Esophagus muscularis mucosa (tissue), 4 donors: ENCODE measurements around the gene MED26. TPM values are rescaled to one million over a fixed set of nuclear protein-coding genes. Genes with fewer than 3 reads are reported as not detected.

Experiments used
- DNase-seq: peaks from one replicate; pipeline ENCODE4 v3.0.0-alpha.2; 2017; ENCODE audit errors: extremely low spot score
- H3K27ac ChIP-seq, 4 donors: fragments of 200-600 bp; sonication (generic); replicated peaks in 1 of 4; 1 replicate in 3 of 4; 2 replicates in 1 of 4; pipeline ENCODE4 v1.5.1; 2016 to 2019; ENCODE audit warnings: mild to moderate bottlenecking in 1 of 4
- H3K27me3 ChIP-seq, 4 donors: fragments of 200-600 bp; sonication (generic); one replicate each; pipeline versions ENCODE4 v1.5.1 to v1.6.0; 2016 to 2019
- H3K36me3 ChIP-seq, 4 donors: fragments of 200-600 bp; sonication (generic); one replicate each; pipeline ENCODE4 v1.5.1; 2016 to 2019
- H3K4me1 ChIP-seq, 4 donors: fragments of 200-600 bp; sonication (generic); one replicate each; pipeline ENCODE4 v1.5.1; 2016 to 2019
- H3K4me3 ChIP-seq, 4 donors: fragments of 200-600 bp; sonication (generic); 1 replicate in 2 of 4; 2 replicates in 2 of 4; pipeline ENCODE4 v1.5.1; 2016 to 2019; ENCODE audit warnings: mild to moderate bottlenecking in 4 of 4, moderate library complexity in 1 of 4
- H3K9me3 ChIP-seq, 4 donors: fragments of 200-600 bp; sonication (generic); 1 replicate in 3 of 4; 2 replicates in 1 of 4; pipeline ENCODE4 v1.5.1; 2016 to 2019
- CTCF ChIP-seq, 3 experiments: fragments of 200-600 bp in 2 of 3; fragments of 450-650 bp in 1 of 3; sonication (generic) in 2 of 3; IDR thresholded peaks; one replicate each; pipeline ENCODE4 v1.5.1; 2017 to 2019; ENCODE audit warnings: antibody characterized with exemption in 3 of 3, mild to moderate bottlenecking in 2 of 3, moderate library complexity in 1 of 3
- EP300 ChIP-seq: sonication (generic); formaldehyde crosslinking; IDR thresholded peaks from one replicate; pipeline ENCODE4 v1.6.1; 2017; ENCODE audit warnings: antibody characterized with exemption
- POLR2A ChIP-seq: fragments of 450-650 bp; IDR thresholded peaks from one replicate; pipeline ENCODE4 v1.6.1; 2017; ENCODE audit warnings: antibody characterized with exemption, moderate library complexity, mild to moderate bottlenecking, low read depth
- POLR2AphosphoS5 ChIP-seq, 2 donors: sonication (generic); formaldehyde crosslinking; IDR thresholded peaks; one replicate each; pipeline ENCODE4 v1.6.1; 2017; ENCODE audit warnings: antibody characterized with exemption in 2 of 2
- WGBS: methylation state at CpG from one replicate; pipeline ENCODE4 v1.1.5; 2018; 5-methylcytosine and 5-hydroxymethylcytosine counted together
- intact Hi-C: fragments of 100-400 bp; cut with DNase I; formaldehyde crosslinking; loops from one replicate; pipeline ENCODE4 v1.15.1; 2023
- total RNA-seq, 4 donors: library from RNA; depleted of rRNA; stranded (reverse); fragments of >200 nt; gene quantifications; one replicate each; pipeline versions ENCODE4 v1.1.0 to v1.2.1, GENCODE V29; 2016

MED26 gene
- total RNA-seq, 4 donors from 2014 or later: 4.2 to 11.7 (median 8.8) TPM

DNA sequence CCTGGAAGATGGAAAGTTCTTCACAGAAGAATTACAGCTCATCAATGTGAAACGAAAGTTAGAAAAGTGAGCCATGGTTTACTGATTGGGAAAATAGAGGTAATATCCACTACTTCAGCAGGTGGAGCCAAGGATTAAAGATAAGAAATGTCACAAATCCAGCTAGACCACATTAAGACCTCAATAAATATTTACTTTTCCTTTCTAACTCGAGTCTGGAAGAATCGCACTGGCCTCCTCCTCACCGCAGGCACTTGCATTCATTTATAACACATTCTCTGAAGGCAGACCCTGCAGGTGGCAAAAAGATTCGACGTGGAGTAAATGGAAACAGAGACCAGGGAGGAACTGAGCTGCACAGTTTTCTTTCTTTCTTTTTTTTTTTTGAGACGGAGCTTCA is 63.2 kb downstream of the MED26 start:
- 86% methylated on average over 7 of the region's 7 CpGs for WGBS
- Histone ChIP-seq H3K9me3 (no peaks in the 10 kb centered on the region), H3K27ac (no peak overlapping the region), H3K4me1 (peaks cover 0 to 11% (median 2%) of the 10 kb centered on the region in 4 donors), H3K27me3 (no peaks in the 10 kb centered on the region), H3K4me3 (no peak overlapping the region), H3K36me3 (peaks cover 54 to 99% (median 82%) of the 10 kb centered on the region in 4 donors)
- TF ChIP-seq EP300 (no peak), POLR2A (no peak), CTCF (IDR thresholded peaks at IDR 0.05) (no peak), POLR2AphosphoS5 (IDR thresholded peaks at IDR 0.05) (no peak)
- intact Hi-C loops: no loop called here
- DNase-seq: no peak

- intact Hi-C loops: no loop called here
- no peak overlapping the region for H3K27ac ChIP-seq
- no peak overlapping the region for H3K4me3 ChIP-seq
- TF ChIP-seq EP300: no peak
- no peak for TF ChIP-seq CTCF (IDR thresholded peaks at IDR 0.05)
- TF ChIP-seq POLR2A: no peak
- TF ChIP-seq POLR2AphosphoS5 (IDR thresholded peaks at IDR 0.05): no peak
- H3K9me3 ChIP-seq: no peaks in the 10 kb centered on the region
- H3K36me3 ChIP-seq: peaks cover 52 to 97% (median 81%) of the 10 kb centered on the region in 4 donors
- H3K4me1 ChIP-seq: no peaks in the 10 kb centered on the region
- DNase-seq: no peak
- WGBS: 90% methylated on average over 6 of the region's 6 CpGs
- H3K27me3 ChIP-seq: no peaks in the 10 kb centered on the region
These were observed 65.4 kb downstream of the MED26 start for GRCh38 chr19:16562608-16563025.

- intact Hi-C loops: no loop called here
- H3K4me3 ChIP-seq: no peak overlapping the region
- H3K36me3 ChIP-seq: peaks cover 40 to 93% (median 76%) of the 10 kb centered on the region in 4 donors
- WGBS: 84% methylated on average over 8 of the region's 8 CpGs
- no peaks in the 10 kb centered on the region for H3K27me3 ChIP-seq
- no peaks in the 10 kb centered on the region for H3K9me3 ChIP-seq
- no peak overlapping the region for H3K27ac ChIP-seq
- no peak for TF ChIP-seq CTCF (IDR thresholded peaks at IDR 0.05)
- no peak for TF ChIP-seq POLR2A
- TF ChIP-seq EP300: no peak
- TF ChIP-seq POLR2AphosphoS5 (IDR thresholded peaks at IDR 0.05): no peak
- H3K4me1 ChIP-seq: no peaks in the 10 kb centered on the region
- no peak for DNase-seq
These were observed 66.6 kb downstream of the MED26 start for GRCh38 chr19:16561382-16561781.

- H3K27ac ChIP-seq: no peak overlapping the region
These were observed 68.2 kb downstream of the MED26 start for GRCh38 chr19:16559780-16560276.

More at GRCh38 chr19:16559780-16560276, 68.2 kb downstream of the MED26 start:
- no peak overlapping the region for H3K4me3 ChIP-seq
- peaks cover 33 to 93% (median 74%) of the 10 kb centered on the region in 4 donors for H3K36me3 ChIP-seq
- no peaks in the 10 kb centered on the region for H3K9me3 ChIP-seq
- DNase-seq: no peak
- 87% methylated on average over 10 of the region's 10 CpGs for WGBS
- H3K27me3 ChIP-seq: no peaks in the 10 kb centered on the region
- TF ChIP-seq POLR2A (no peak), CTCF (IDR thresholded peaks at IDR 0.05) (no peak), POLR2AphosphoS5 (IDR thresholded peaks at IDR 0.05) (no peak), EP300 (no peak)
- no peaks in the 10 kb centered on the region for H3K4me1 ChIP-seq
- intact Hi-C loops: no loop called here
